NCI-H1092 (cell line): ENCODE data around the gene CCPG1.
"Not testable (repeated sequence)": the region's sequence is repeated elsewhere in the genome, so short reads cannot be mapped to it uniquely, and the experiment has no call there.

Source experiments
- DNase-seq: peaks from one replicate; lab custom pipeline; 2025; lab: John Stamatoyannopoulos, UW

The CCPG1 gene

DNA sequence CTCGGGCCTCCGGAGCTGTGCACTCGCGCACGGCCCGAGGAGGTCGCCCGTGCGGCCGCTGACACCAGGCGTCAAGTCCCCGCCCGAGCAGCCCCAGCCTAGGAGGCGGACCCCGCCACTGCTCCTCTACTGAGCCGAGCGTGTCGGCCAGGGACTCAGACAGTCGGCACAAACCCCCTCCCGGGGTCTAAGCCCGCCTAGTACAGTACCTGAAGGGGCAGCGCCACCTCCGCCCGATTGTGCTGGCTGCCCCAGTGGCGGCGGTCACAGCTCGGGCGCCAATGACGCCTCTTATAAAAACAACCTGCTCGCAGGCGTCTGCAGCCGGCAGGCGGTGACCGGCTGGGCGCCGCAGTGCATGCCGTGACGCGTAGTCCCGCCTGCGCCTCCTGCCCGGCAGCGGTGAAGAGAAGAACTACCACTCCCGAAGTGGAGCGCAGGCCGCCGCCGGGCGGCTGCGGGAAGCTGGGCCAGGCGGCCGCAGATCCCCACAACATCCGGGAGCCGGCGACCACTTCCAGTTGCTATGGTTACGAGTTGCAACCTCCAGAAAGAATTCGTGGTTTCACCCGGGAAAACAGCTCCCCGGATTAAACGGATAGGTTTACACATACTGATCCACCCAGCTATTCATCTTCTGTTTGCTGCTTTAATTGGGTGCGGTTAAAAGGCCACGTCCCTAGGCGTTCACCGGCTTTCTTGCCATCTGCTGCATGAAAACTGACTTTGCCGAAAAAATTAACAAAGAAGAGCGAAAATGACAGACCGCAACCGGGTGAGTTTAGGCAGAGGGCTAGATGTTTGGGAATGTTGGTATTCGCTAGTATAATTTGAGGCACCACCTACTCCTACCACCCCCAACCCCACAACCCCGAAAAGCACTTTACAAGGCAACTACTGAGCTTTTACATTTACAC, at the start of gene CCPG1, which contains the start of gene PIERCE2:
Gene CCPG1 (minus strand): TSS at position 348 of the 917 bp plus-strand sequence. CDS start 18,935 bp downstream, outside the sequence.
Gene PIERCE2 (plus strand): TSS at position 484 of the 917 bp plus-strand sequence. CDS start 274 bp downstream, at position 758.
- DNase-seq: peak; percentile 82

- no peak for DNase-seq
Measured at GRCh38 chr15:55457401-55458022, 49.4 kb upstream of the CCPG1 start.

DNA sequence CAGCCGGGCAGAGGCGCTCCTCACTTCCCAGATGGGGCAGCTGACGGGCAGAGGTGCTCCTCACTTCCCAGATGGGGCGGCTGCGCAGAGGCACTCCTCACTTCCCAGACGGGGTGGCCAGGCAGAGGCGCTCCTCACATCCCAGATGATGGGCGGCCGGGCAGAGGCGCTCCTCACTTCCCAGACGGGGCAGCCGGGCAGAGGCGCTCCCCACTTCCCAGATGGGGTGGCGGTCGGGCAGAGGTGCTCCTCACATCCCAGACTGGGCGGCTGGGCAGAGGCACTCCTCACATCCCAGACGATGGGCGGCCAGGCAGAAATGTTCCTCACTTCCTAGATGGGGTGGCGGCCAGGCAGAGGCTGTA, 38.9 kb upstream of the CCPG1 start:
- DNase-seq: not testable (repeated sequence)

DNA sequence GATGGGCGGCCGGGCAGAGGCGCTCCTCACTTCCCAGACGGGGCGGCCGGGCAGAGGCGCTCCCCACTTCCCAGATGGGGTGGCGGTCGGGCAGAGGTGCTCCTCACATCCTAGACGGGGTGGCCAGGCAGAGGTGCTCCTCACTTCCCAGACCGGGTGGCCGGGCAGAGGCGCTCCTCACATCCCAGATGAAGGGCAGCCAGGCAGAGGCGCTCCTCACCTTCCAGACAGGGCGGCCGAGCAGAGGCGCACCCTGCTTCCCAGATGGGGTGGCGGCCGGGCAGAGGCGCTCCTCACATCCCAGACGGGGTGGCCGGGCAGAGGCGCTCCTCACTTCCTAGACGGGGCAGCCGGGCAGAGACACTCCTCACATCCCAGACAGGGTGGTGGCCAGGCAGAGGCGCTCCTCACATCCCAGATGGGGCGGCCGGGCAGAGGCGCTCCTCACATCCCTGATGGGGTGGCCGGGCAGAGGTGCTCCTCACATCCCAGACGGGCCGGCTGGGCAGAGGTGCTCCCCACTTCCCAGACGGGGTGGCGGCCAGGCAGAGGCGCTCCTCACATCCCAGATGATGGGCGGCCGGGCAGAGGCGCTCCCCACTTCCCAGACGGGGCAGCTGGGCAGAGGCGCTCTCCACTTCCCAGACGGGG, 38.3 kb upstream of the CCPG1 start:
- DNase-seq: not testable (repeated sequence)

DNA sequence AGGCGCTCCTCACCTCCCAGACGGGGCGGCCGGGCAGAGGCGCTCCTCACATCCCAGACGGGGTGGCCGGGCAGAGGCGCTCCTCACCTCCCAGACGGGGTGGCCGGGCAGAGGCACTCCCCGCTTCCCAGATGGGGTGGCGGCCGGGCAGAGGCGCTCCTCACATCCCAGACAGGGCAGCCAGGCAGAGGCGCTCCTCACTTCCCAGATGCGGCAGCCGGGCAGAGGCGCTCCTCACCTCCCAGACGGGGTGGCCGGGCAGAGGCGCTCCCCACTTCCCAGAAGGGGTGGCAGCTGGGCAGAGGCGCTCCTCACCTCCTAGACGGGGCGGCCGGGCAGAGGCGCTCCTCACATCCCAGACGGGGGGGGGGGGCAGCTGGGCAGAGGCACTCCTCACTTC, 37.8 kb upstream of the CCPG1 start:
- not testable (repeated sequence) for DNase-seq

- DNase-seq: not testable (repeated sequence)
Measured at GRCh38 chr15:55443141-55443540, 35.0 kb upstream of the CCPG1 start.

DNA sequence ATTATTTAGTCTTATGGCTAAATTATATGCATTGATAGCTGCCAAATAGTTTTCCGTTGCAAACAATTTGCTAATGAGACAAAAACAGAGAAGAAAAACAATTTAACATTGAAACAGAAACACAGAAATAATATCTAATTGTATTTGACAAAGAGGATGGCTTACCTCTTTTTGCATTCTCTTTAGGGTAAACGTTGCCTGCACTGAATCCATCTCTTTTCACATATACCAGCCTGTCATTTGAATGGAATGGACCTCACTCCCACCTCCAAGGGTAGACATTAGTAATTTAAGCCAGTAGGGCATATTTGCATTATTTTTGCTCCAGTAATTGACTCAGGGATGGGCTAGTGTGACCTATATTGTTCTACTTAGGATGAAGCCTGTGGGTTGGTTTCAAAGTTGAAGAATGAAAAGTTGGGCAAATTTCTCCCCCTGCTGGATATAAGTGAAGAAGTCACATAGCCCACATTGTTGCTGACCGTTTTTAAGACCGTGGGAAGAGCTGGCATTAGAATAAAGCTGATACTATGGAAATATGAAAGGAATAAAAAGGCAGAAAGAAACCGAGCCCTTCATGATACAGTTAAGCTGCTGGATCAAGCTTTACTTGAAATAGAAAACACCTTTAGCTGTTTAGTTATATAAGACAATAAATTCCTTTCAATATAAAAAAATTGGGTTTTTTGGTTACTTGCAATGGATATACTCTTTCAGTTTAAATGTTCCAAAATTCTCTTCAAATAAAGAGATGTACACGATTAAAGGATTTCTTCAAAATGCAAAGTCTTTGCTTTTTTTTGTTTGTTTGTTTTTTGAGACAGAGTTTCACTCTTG, 27.0 kb upstream of the CCPG1 start:
- DNase-seq: no peak

- no peak for DNase-seq
Measured at GRCh38 chr15:55422089-55422488, 13.9 kb upstream of the CCPG1 start.

- DNase-seq: no peak
Measured at GRCh38 chr15:55420171-55420866, 12.2 kb upstream of the CCPG1 start.

GRCh38 chr15:55417678-55418077, 9.5 kb upstream of the CCPG1 start:
- not testable (repeated sequence) for DNase-seq

- DNase-seq: not testable (repeated sequence)
Measured at GRCh38 chr15:55408976-55409375, 817 bp upstream of the CCPG1 start.

- no peak for DNase-seq
Measured at GRCh38 chr15:55407498-55408011, 604 bp downstream of the CCPG1 start.

- DNase-seq: no peak
Measured at GRCh38 chr15:55403531-55403930, 4.6 kb downstream of the CCPG1 start.

DNA sequence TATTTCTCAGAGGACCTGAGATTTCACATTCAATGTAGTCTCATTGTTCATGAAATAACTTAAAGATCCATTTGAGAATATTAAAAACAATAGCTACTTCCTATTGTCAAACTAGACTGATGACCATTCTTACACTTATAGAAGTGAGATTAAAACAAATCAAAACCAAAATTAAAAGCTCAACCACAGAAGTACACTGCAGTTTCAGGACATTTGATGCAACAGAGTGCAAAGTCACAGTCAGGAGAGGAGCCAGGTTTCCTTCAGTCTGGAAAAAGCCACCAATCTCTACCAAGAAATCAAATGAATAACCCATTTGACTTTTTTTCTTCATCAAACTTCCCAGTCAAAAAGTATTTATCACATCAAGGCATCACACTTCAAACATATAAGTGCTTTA, 5.5 kb downstream of the CCPG1 start:
- DNase-seq: no peak

DNA sequence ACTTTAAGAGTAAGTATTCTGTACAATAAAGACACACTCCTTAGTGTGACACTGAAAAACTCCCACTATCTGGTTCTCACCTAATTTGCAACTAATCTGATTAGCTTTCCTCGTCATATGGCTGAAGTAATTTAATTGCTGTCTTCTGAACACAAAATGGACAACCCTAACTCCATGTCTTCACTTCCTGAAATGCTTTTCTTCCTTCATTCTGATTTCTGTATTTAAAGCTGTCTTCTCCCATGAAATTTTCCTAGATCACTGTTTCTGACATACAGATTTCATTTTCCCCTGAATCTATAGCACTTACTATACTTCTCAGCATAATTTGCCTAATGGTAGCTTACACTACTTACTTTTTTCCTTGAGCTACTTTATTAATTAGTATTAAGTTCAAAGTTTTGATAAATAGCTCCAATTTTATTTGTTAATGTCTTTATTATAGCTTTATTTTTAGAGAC, 6.3 kb downstream of the CCPG1 start:
- no peak for DNase-seq

- not testable (repeated sequence) for DNase-seq
Measured at GRCh38 chr15:55400050-55400449, 8.1 kb downstream of the CCPG1 start.

DNA sequence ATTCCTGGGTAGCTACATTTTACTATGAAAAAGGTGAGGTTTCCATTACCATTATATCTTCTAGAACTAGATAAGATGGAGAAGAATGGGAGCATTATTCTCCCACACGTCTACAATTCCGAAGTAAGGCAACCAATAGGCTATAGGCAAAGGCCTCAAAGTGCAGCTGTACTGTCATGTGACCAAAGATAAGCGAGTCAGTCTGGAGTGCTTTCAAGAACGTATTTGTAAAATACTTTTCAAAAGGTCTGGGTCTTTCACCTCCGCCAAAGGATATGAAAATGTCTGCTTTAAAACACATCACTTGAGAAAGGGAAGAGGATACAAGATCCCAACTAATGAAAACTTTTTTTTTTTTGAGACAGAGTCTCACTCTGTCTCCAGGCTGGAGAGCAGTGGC, 9.9 kb downstream of the CCPG1 start:
- DNase-seq: no peak

GRCh38 chr15:55394694-55395093, 13.5 kb downstream of the CCPG1 start:
- DNase-seq: no peak

DNA sequence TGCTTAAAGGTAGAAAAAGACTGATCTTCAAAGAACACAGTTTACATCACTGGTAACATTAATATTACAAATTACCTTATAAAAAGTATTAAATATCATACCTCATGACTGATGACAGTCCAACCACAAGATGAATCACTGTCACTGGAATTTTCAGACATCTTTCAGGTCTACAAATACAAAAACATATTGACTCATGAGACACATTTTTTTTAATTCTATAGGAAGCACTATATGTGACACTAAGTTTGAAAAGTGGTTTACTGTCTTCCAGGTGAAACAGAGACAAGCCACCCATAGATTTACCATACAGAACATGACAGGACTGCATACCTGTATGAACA, 18.9 kb downstream of the CCPG1 start:
- no peak for DNase-seq

DNA sequence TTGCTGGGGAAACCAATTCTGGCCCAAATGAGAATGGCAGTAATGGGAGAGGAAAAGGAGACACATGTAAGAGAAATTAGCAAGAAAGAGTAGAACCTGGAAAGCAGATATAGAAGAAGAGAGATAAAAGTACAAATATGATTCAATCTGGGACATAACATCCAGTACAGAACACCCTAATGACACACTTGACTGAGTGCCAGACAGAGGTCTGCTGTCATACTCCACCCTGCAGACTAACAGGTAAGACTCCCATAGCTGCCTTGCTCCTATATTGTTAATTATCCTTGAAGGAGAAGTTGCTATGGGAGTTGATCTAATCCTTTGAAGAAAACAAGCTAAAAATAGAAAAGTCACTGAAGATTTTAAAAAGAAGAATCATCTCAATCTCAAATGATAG, 21.1 kb downstream of the CCPG1 start:
- DNase-seq: no peak

DNA sequence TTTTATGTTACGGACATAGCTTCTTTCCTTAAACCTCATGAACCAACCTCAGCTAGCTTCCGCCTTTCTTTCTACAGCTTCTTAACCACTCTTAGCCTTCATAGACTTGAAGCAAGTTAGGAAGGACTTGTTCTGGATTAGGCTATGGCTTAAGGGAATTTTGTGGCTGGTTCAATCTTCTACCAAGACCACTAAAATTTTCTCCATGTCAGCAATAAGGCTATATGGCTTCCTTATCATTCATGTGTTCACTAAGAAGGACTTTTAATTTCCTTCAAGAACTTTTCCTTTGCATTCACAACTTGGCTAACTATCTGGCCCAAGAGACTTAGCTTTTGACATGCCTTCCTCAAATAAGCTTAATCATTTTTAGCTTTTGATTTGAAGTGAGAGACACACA, 24.5 kb downstream of the CCPG1 start:
- DNase-seq: no peak
